GM23338 (cell line): ENCODE measurements around the gene DCDC1. TPM values are rescaled to one million over a fixed set of nuclear protein-coding genes. Genes with fewer than 3 reads are reported as not detected.

Source experiments
- ATAC-seq: fragments of 200-7000 bp; cut with Tn5 transposase; 3 replicates; pipeline ENCODE4 v1.9.1; 2020
- DNase-seq: peaks from one replicate; pipeline ENCODE4 v3.0.0-alpha.2; 2015; ENCODE audit warnings: low spot score
- H2AFZ ChIP-seq: fragments of 200-600 bp; sonication (generic); 2 replicates; pipeline ENCODE4 v1.8.0; 2016; ENCODE audit warnings: antibody characterized with exemption, mild to moderate bottlenecking, moderate library complexity
- H3F3A ChIP-seq: fragments of 200-600 bp; sonication (generic); replicated peaks from 2 replicates; pipeline ENCODE4 v1.8.0; 2017; ENCODE audit warnings: antibody characterized with exemption, mixed run types, low read depth
- H3K27ac ChIP-seq: fragments of 200-600 bp; sonication (generic); 2 replicates; pipeline ENCODE4 v1.6.1; 2016; ENCODE audit warnings: low read depth
- H3K27me3 ChIP-seq: fragments of 200-600 bp; sonication (generic); 2 replicates; pipeline ENCODE4 v1.8.0; 2016; ENCODE audit warnings: mild to moderate bottlenecking, mixed run types, moderate library complexity; ENCODE audit not compliant: insufficient read depth
- H3K36me3 ChIP-seq: fragments of 200-600 bp; sonication (generic); 2 replicates; pipeline ENCODE4 v1.8.0; 2016; ENCODE audit warnings: mild to moderate bottlenecking; ENCODE audit not compliant: insufficient read depth
- H3K4me1 ChIP-seq: fragments of 200-600 bp; sonication (generic); 2 replicates; pipeline ENCODE4 v1.8.0; 2016; ENCODE audit warnings: mild to moderate bottlenecking, moderate library complexity; ENCODE audit not compliant: insufficient read depth
- H3K4me2 ChIP-seq: fragments of 200-600 bp; sonication (generic); 2 replicates; pipeline ENCODE4 v1.7.1; 2017; ENCODE audit warnings: mixed run types
- H3K4me3 ChIP-seq: fragments of 200-600 bp; sonication (generic); 2 replicates; pipeline ENCODE4 v1.6.1; 2016; ENCODE audit warnings: mixed run types
- H3K79me2 ChIP-seq: fragments of 200-600 bp; sonication (generic); replicated peaks from 2 replicates; pipeline ENCODE4 v1.8.0; 2017; ENCODE audit warnings: mild to moderate bottlenecking; ENCODE audit not compliant: insufficient read depth
- H3K9me2 ChIP-seq: fragments of 200-600 bp; sonication (generic); 2 replicates; pipeline ENCODE4 v1.8.0; 2017; ENCODE audit not compliant: insufficient read depth
- H4K20me1 ChIP-seq: fragments of 200-600 bp; sonication (generic); replicated peaks from 2 replicates; pipeline ENCODE4 v1.8.0; 2017; ENCODE audit warnings: mild to moderate bottlenecking; ENCODE audit not compliant: insufficient read depth
- H3K27ac Mint-ChIP-seq: 2 replicates; pipeline ENCODE4 v1.8.0; 2020; ENCODE audit warnings: inconsistent platforms, mild to moderate bottlenecking, moderate library complexity, mixed read lengths
- H3K27me3 Mint-ChIP-seq: 3 replicates; pipeline ENCODE4 v1.8.0; 2022; ENCODE audit warnings: low read depth, mild to moderate bottlenecking, moderate library complexity, mixed read lengths, inconsistent platforms; ENCODE audit not compliant: insufficient read depth, poor library complexity
- H3K36me3 Mint-ChIP-seq: 3 replicates; pipeline ENCODE4 v1.8.0; 2021; ENCODE audit warnings: low read depth, mild to moderate bottlenecking, inconsistent platforms, moderate library complexity, mixed read lengths
- H3K4me1 Mint-ChIP-seq: 3 replicates; pipeline ENCODE4 v1.8.0; 2020; ENCODE audit warnings: mild to moderate bottlenecking, inconsistent platforms, mixed read lengths
- H3K4me3 Mint-ChIP-seq: 3 replicates; pipeline ENCODE4 v1.8.0; 2021; ENCODE audit warnings: moderate library complexity, mild to moderate bottlenecking, inconsistent platforms, mixed read lengths
- H3K9me3 Mint-ChIP-seq: 3 replicates; pipeline ENCODE4 v1.8.0; 2020; ENCODE audit warnings: moderate library complexity, mild to moderate bottlenecking, inconsistent platforms, mixed read lengths
- CREB1 ChIP-seq: fragments of 250-450 bp; sonication (Bioruptor Pico); IDR thresholded peaks from 2 replicates; pipeline ENCODE4 v1.5.0; 2020; ENCODE audit warnings: low read depth, mild to moderate bottlenecking, moderate library complexity
- EZH2 ChIP-seq: fragments of 200-600 bp; sonication (generic); IDR thresholded peaks from one replicate; pipeline ENCODE4 v1.8.0; 2017; ENCODE audit warnings: antibody characterized with exemption, mild to moderate bottlenecking, low read depth; ENCODE audit not compliant: unreplicated experiment
- EZH2phosphoT487 ChIP-seq: fragments of 200-600 bp; sonication (generic); IDR thresholded peaks from one replicate; pipeline ENCODE4 v1.8.1; 2018; ENCODE audit warnings: antibody characterized with exemption; ENCODE audit not compliant: unreplicated experiment
- JUNB ChIP-seq: IDR thresholded peaks from one replicate; pipeline ENCODE4 v1.6.1; 2016; ENCODE audit warnings: antibody characterized with exemption; ENCODE audit not compliant: unreplicated experiment
- NANOG ChIP-seq: IDR thresholded peaks from 2 replicates; pipeline ENCODE4 v1.6.1; 2016; ENCODE audit warnings: antibody characterized with exemption, borderline replicate concordance
- POLR2AphosphoS5 ChIP-seq: IDR thresholded peaks from 2 replicates; pipeline ENCODE4 v1.6.1; 2016; ENCODE audit warnings: antibody characterized with exemption, low read depth
- STAT1 ChIP-seq: IDR thresholded peaks from one replicate; pipeline ENCODE4 v1.6.1; 2016; ENCODE audit warnings: antibody characterized with exemption; ENCODE audit not compliant: unreplicated experiment
- ZNF114 ChIP-seq: fragments of 250-450 bp; sonication (Bioruptor Pico); IDR thresholded peaks from 2 replicates; pipeline ENCODE4 v1.5.0; 2020; ENCODE audit warnings: mild to moderate bottlenecking, moderate library complexity
- ZNF331 ChIP-seq: fragments of 250-450 bp; sonication (Bioruptor Pico); IDR thresholded peaks from 2 replicates; pipeline ENCODE4 v1.5.0; 2020; ENCODE audit warnings: low read depth, mild to moderate bottlenecking, moderate library complexity
- polyA plus RNA-seq: library from polyadenylated mRNA; unstranded; fragments of >200 nt; fragmentation: Nextera tagmentation; extraction: Ambion mirVana; gene quantifications from 2 replicates; pipeline ENCODE4 v1.2.1, GENCODE V29; 2016
- total RNA-seq: library from RNA; depleted of rRNA; stranded (reverse); fragments of >200 nt; shearing (Covaris generic); gene quantifications from 2 replicates; pipeline ENCODE4 v1.2.3, GENCODE V29; 2014
- TF ChIP-seq, protein P1 (sequence below): IDR thresholded peaks from 2 replicates; pipeline ENCODE4 v1.6.1; 2016; ENCODE audit warnings: antibody characterized with exemption
- TF ChIP-seq, protein P2 (sequence below), 2 experiments: fragments of 200-600 bp in 1 of 2; sonication (generic) in 1 of 2; conservative IDR thresholded peaks; 2 replicates each; pipeline versions ENCODE4 v1.5.1 to v1.6.1; 2016 to 2017; ENCODE audit warnings: antibody characterized with exemption in 2 of 2, low read depth in 2 of 2, mild to moderate bottlenecking in 2 of 2, moderate library complexity in 1 of 2
- TF ChIP-seq, protein P3 (sequence below): fragments of 250-450 bp; sonication (Bioruptor Pico); IDR thresholded peaks from 2 replicates; pipeline ENCODE4 v1.5.0; 2020; ENCODE audit warnings: mild to moderate bottlenecking, moderate library complexity
- TF ChIP-seq, protein P4 (sequence below): IDR thresholded peaks from one replicate; pipeline ENCODE4 v1.6.1; 2018; ENCODE audit warnings: antibody characterized with exemption; ENCODE audit not compliant: unreplicated experiment

The DCDC1 gene
- total and polyA plus RNA-seq, 2 experiments from 2014 or later, result 0.56 to 0.58 TPM

DNA sequence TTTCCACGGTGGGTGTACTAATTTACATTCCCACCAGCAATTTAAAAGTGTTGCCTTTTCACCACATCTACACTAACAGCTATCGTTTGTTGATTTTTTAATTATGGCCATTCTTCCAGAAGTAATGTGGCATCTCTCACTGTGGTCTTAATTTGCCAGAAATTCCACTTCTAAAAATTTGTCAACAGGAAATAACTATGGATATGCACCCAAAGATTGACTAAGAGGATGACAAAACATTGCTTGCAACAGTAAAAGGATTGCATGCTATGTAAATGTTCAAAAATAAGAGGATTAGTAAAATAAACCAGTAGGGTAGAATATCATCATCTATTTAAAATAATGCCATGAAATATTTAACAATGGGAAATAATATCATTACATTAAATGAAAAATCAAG is 219.5 kb downstream of the DCDC1 start:
- Histone ChIP-seq H2AFZ (no peak overlapping the region), H3K79me2 (no peaks in the 10 kb centered on the region), H3K9me2 (peaks cover 12% of the 10 kb centered on the region; the same call in 1 of the 2 replicates), H3K4me3 (no peak overlapping the region), H3F3A (no peaks in the 10 kb centered on the region), H3K27me3 (no peaks in the 10 kb centered on the region), H3K4me1 (no peaks in the 10 kb centered on the region), H3K36me3 (no peaks in the 10 kb centered on the region), H3K4me2 (no peak overlapping the region), H4K20me1 (no peaks in the 10 kb centered on the region), H3K27ac (no peak overlapping the region)
- no peak for TF ChIP-seq POLR2AphosphoS5
- TF ChIP-seq JUNB, result no peak
- TF ChIP-seq EZH2phosphoT487, result no peak
- TF ChIP-seq, protein P1, sequence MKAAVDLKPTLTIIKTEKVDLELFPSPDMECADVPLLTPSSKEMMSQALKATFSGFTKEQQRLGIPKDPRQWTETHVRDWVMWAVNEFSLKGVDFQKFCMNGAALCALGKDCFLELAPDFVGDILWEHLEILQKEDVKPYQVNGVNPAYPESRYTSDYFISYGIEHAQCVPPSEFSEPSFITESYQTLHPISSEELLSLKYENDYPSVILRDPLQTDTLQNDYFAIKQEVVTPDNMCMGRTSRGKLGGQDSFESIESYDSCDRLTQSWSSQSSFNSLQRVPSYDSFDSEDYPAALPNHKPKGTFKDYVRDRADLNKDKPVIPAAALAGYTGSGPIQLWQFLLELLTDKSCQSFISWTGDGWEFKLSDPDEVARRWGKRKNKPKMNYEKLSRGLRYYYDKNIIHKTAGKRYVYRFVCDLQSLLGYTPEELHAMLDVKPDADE, result no peak
- TF ChIP-seq, protein P2, sequence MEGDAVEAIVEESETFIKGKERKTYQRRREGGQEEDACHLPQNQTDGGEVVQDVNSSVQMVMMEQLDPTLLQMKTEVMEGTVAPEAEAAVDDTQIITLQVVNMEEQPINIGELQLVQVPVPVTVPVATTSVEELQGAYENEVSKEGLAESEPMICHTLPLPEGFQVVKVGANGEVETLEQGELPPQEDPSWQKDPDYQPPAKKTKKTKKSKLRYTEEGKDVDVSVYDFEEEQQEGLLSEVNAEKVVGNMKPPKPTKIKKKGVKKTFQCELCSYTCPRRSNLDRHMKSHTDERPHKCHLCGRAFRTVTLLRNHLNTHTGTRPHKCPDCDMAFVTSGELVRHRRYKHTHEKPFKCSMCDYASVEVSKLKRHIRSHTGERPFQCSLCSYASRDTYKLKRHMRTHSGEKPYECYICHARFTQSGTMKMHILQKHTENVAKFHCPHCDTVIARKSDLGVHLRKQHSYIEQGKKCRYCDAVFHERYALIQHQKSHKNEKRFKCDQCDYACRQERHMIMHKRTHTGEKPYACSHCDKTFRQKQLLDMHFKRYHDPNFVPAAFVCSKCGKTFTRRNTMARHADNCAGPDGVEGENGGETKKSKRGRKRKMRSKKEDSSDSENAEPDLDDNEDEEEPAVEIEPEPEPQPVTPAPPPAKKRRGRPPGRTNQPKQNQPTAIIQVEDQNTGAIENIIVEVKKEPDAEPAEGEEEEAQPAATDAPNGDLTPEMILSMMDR (conservative IDR thresholded peaks at IDR 0.05; ENCODE audit: low read depth in 2 of 2), result no peak
- TF ChIP-seq, protein P3, sequence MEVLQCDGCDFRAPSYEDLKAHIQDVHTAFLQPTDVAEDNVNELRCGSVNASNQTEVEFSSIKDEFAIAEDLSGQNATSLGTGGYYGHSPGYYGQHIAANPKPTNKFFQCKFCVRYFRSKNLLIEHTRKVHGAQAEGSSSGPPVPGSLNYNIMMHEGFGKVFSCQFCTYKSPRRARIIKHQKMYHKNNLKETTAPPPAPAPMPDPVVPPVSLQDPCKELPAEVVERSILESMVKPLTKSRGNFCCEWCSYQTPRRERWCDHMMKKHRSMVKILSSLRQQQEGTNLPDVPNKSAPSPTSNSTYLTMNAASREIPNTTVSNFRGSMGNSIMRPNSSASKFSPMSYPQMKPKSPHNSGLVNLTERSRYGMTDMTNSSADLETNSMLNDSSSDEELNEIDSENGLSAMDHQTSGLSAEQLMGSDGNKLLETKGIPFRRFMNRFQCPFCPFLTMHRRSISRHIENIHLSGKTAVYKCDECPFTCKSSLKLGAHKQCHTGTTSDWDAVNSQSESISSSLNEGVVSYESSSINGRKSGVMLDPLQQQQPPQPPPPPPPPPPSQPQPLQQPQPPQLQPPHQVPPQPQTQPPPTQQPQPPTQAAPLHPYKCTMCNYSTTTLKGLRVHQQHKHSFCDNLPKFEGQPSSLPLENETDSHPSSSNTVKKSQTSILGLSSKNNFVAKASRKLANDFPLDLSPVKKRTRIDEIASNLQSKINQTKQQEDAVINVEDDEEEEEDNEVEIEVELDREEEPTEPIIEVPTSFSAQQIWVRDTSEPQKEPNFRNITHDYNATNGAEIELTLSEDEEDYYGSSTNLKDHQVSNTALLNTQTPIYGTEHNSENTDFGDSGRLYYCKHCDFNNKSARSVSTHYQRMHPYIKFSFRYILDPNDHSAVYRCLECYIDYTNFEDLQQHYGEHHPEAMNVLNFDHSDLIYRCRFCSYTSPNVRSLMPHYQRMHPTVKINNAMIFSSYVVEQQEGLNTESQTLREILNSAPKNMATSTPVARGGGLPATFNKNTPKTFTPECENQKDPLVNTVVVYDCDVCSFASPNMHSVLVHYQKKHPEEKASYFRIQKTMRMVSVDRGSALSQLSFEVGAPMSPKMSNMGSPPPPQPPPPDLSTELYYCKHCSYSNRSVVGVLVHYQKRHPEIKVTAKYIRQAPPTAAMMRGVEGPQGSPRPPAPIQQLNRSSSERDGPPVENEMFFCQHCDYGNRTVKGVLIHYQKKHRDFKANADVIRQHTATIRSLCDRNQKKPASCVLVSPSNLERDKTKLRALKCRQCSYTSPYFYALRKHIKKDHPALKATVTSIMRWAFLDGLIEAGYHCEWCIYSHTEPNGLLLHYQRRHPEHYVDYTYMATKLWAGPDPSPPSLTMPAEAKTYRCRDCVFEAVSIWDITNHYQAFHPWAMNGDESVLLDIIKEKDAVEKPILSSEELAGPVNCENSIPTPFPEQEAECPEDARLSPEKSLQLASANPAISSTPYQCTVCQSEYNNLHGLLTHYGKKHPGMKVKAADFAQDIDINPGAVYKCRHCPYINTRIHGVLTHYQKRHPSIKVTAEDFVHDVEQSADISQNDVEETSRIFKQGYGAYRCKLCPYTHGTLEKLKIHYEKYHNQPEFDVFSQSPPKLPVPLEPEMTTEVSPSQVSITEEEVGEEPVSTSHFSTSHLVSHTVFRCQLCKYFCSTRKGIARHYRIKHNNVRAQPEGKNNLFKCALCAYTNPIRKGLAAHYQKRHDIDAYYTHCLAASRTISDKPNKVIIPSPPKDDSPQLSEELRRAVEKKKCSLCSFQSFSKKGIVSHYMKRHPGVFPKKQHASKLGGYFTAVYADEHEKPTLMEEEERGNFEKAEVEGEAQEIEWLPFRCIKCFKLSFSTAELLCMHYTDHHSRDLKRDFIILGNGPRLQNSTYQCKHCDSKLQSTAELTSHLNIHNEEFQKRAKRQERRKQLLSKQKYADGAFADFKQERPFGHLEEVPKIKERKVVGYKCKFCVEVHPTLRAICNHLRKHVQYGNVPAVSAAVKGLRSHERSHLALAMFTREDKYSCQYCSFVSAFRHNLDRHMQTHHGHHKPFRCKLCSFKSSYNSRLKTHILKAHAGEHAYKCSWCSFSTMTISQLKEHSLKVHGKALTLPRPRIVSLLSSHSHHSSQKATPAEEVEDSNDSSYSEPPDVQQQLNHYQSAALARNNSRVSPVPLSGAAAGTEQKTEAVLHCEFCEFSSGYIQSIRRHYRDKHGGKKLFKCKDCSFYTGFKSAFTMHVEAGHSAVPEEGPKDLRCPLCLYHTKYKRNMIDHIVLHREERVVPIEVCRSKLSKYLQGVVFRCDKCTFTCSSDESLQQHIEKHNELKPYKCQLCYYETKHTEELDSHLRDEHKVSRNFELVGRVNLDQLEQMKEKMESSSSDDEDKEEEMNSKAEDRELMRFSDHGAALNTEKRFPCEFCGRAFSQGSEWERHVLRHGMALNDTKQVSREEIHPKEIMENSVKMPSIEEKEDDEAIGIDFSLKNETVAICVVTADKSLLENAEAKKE, result no peak
- TF ChIP-seq, protein P4, sequence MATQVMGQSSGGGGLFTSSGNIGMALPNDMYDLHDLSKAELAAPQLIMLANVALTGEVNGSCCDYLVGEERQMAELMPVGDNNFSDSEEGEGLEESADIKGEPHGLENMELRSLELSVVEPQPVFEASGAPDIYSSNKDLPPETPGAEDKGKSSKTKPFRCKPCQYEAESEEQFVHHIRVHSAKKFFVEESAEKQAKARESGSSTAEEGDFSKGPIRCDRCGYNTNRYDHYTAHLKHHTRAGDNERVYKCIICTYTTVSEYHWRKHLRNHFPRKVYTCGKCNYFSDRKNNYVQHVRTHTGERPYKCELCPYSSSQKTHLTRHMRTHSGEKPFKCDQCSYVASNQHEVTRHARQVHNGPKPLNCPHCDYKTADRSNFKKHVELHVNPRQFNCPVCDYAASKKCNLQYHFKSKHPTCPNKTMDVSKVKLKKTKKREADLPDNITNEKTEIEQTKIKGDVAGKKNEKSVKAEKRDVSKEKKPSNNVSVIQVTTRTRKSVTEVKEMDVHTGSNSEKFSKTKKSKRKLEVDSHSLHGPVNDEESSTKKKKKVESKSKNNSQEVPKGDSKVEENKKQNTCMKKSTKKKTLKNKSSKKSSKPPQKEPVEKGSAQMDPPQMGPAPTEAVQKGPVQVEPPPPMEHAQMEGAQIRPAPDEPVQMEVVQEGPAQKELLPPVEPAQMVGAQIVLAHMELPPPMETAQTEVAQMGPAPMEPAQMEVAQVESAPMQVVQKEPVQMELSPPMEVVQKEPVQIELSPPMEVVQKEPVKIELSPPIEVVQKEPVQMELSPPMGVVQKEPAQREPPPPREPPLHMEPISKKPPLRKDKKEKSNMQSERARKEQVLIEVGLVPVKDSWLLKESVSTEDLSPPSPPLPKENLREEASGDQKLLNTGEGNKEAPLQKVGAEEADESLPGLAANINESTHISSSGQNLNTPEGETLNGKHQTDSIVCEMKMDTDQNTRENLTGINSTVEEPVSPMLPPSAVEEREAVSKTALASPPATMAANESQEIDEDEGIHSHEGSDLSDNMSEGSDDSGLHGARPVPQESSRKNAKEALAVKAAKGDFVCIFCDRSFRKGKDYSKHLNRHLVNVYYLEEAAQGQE, result no peak
- no peak for TF ChIP-seq ZNF114
- no peak for TF ChIP-seq ZNF331 (CRISPR knock-in tag)
- no peak for TF ChIP-seq NANOG
- no peak for TF ChIP-seq STAT1
- TF ChIP-seq CREB1, result no peak
- no peak for TF ChIP-seq EZH2
- Mint-ChIP-seq H3K27me3 (peaks cover 7% of the 10 kb centered on the region), H3K9me3 (peaks cover 2% of the 10 kb centered on the region; the same call in 1 of the 3 replicates), H3K4me1 (no peaks in the 10 kb centered on the region), H3K27ac (no peak overlapping the region), H3K36me3 (no peaks in the 10 kb centered on the region), H3K4me3 (no peak overlapping the region)
- ATAC-seq (no peak), DNase-seq (no peak)
